Erythroblast (primary cell): Measurements from ENCODE around the gene SUSD3.
"Not testable (repeated sequence)": the region's sequence is repeated elsewhere in the genome, so short reads cannot be mapped to it uniquely, and the experiment has no call there.

Source experiments
- GATA1 ChIP-seq: IDR thresholded peaks from 2 replicates; pipeline ENCODE4 v1.6.1; 2011; ENCODE audit warnings: low read depth, mild to moderate bottlenecking, control low read depth, low read length, moderate library complexity
- POLR2A ChIP-seq: IDR thresholded peaks from 2 replicates; pipeline ENCODE4 v1.6.1; 2011; ENCODE audit warnings: mild to moderate bottlenecking, low read length

GRCh38 chr9:93015190-93015589, 43.3 kb upstream of the SUSD3 start:
- not testable (repeated sequence) for TF ChIP-seq POLR2A, GATA1
